Suprapubic skin (tissue), 4 donors: ENCODE data around the gene USP20. TPM values are rescaled to one million over a fixed set of nuclear protein-coding genes. Genes with fewer than 3 reads are reported as not detected.
"Not testable (repeated sequence)": the region's sequence is repeated elsewhere in the genome, so short reads cannot be mapped to it uniquely, and the experiment has no call there.

Experiments
- DNase-seq, 2 donors: peaks; one replicate each; pipeline ENCODE4 v3.0.0-alpha.2; 2019; ENCODE audit warnings: low spot score in 2 of 2
- H3K27ac ChIP-seq: fragments of 200-600 bp; sonication (generic); one replicate; pipeline ENCODE4 v1.5.1; 2019
- H3K27me3 ChIP-seq: fragments of 200-600 bp; sonication (generic); one replicate; pipeline ENCODE4 v1.5.1; 2019
- H3K36me3 ChIP-seq: fragments of 200-600 bp; sonication (generic); one replicate; pipeline ENCODE4 v1.5.1; 2019
- H3K4me1 ChIP-seq: fragments of 200-600 bp; sonication (generic); one replicate; pipeline ENCODE4 v1.5.1; 2019
- H3K4me3 ChIP-seq: fragments of 200-600 bp; sonication (generic); one replicate; pipeline ENCODE4 v1.5.1; 2019; ENCODE audit warnings: mild to moderate bottlenecking
- H3K9me3 ChIP-seq: fragments of 200-600 bp; sonication (generic); one replicate; pipeline ENCODE4 v1.5.1; 2019
- EP300 ChIP-seq: sonication (generic); formaldehyde crosslinking; IDR thresholded peaks from one replicate; pipeline ENCODE4 v1.6.1; 2017; ENCODE audit warnings: antibody characterized with exemption
- POLR2A ChIP-seq, 2 donors: fragments of 450-650 bp; IDR thresholded peaks; one replicate each; pipeline ENCODE4 v1.6.1; 2017; ENCODE audit warnings: antibody characterized with exemption in 2 of 2, mild to moderate bottlenecking in 2 of 2, moderate library complexity in 2 of 2
- POLR2AphosphoS5 ChIP-seq, 3 donors: sonication (generic); formaldehyde crosslinking; IDR thresholded peaks; one replicate each; pipeline ENCODE4 v1.6.1; 2017; ENCODE audit warnings: antibody characterized with exemption in 3 of 3
- WGBS: methylation state at CpG from one replicate; pipeline ENCODE4 v1.1.5; 2018; 5-methylcytosine and 5-hydroxymethylcytosine counted together
- total RNA-seq, 4 donors: library from RNA; depleted of rRNA; stranded (reverse); fragments of >200 nt; gene quantifications; one replicate each; pipeline ENCODE4 v1.1.0, GENCODE V29; 2016
- TF ChIP-seq, protein P1 (sequence below), 2 donors: fragments of 200-600 bp in 1 of 2; fragments of 450-650 bp in 1 of 2; sonication (generic) in 1 of 2; IDR thresholded peaks; one replicate each; pipeline ENCODE4 v1.5.1; 2016 to 2019; ENCODE audit warnings: antibody characterized with exemption in 2 of 2, mild to moderate bottlenecking in 1 of 2, moderate library complexity in 1 of 2

USP20 gene
- 10 to 100 TPM; 22.6 to 51.4 (median 34.4) TPM for total RNA-seq

DNA sequence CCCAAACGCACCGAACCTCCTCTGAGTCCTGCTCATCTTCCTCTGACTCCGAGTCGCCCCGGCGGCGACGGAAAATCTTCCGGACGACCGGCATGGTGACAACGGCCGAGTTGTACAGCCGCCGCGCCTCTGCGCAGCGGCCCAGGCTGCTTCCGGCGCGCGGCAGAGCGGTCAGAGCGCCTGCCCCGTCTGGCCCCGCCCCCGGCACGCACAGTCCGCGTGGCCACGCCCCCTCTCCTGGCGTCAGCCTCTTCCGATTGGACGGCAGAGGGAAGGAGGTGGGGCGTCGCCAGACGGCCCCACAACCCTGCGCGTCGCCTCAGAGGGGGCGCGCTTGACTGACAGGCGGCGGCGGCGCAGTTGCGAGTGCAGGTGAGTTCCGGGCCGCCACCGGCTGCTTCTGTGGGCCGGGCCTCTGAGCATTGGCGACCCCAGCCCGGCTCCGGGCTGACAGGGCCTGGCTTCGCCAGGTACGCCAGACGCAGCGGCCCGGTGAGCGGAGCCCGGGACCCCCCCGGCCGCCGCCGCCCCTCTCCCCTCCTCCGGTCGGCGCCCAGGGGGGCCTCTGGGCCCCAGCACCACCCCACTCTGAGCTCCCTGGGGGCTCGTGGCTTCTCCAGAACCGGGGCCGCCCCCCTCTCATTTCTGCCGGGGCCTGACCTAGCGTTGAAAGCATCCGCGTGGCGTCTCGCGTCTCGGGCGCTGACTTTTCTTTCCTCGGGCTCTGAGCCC, at the start of gene USP20, which contains the start of gene C9orf78:
Gene USP20, plus strand, starts transcription at position 331 of the 732 bp plus-strand sequence. CDS start 17,098 bp downstream, outside the sequence.
Gene C9orf78, minus strand, starts transcription at position 148 of the 732 bp plus-strand sequence. Its CDS starts 54 bp downstream, at position 94.
- H3K4me1 ChIP-seq, result peaks cover 35% of the 10 kb centered on the region
- peak within 1 kb of the TSS; percentile 99 for H3K4me3 ChIP-seq
- H3K27me3 ChIP-seq, result no peaks in the 10 kb centered on the region
- H3K9me3 ChIP-seq, result no peaks in the 10 kb centered on the region
- TF ChIP-seq POLR2AphosphoS5 (IDR thresholded peaks at IDR 0.05) (peak; percentile 58 to 92 (median 89)), POLR2A (IDR thresholded peaks at IDR 0.05) (peak; percentile 84 to 94), EP300 (no peak)
- H3K27ac ChIP-seq, result peak within 1 kb of the TSS; percentile 86
- WGBS, result 0% methylated on average over 12 of the region's 81 CpGs
- peaks cover 30% of the 10 kb centered on the region for H3K36me3 ChIP-seq
- DNase-seq, result peak; percentile 94 to 95

DNA sequence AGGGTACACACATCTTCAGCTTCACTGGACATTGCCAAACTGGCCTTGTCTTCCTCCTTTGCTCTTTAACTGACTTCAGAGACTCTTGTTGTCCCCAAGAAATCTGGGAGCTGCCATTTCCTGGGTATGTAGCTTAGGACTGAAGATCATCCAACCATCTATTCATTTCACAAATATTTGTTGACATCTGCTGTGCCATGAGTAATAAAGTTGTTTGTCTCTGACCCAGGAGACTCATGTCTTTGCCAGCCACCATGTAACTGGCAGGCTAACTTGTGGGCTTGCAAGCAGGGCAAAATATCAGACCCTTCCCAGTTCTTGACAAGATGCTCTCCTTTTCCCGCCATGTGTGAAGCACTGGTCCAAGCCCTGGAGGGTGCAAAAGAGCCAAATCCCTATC, 49.4 kb upstream of the USP20 start:
- Histone ChIP-seq H3K27me3 (no peaks in the 10 kb centered on the region), H3K4me3 (no peak overlapping the region), H3K4me1 (peaks cover 3% of the 10 kb centered on the region), H3K27ac (no peak overlapping the region), H3K9me3 (no peaks in the 10 kb centered on the region), H3K36me3 (no peaks in the 10 kb centered on the region)
- WGBS, result 59% methylated on average over 1 of the region's 1 CpG
- TF ChIP-seq EP300, result no peak
- no peak for TF ChIP-seq POLR2AphosphoS5 (IDR thresholded peaks at IDR 0.05)
- TF ChIP-seq, protein P1, sequence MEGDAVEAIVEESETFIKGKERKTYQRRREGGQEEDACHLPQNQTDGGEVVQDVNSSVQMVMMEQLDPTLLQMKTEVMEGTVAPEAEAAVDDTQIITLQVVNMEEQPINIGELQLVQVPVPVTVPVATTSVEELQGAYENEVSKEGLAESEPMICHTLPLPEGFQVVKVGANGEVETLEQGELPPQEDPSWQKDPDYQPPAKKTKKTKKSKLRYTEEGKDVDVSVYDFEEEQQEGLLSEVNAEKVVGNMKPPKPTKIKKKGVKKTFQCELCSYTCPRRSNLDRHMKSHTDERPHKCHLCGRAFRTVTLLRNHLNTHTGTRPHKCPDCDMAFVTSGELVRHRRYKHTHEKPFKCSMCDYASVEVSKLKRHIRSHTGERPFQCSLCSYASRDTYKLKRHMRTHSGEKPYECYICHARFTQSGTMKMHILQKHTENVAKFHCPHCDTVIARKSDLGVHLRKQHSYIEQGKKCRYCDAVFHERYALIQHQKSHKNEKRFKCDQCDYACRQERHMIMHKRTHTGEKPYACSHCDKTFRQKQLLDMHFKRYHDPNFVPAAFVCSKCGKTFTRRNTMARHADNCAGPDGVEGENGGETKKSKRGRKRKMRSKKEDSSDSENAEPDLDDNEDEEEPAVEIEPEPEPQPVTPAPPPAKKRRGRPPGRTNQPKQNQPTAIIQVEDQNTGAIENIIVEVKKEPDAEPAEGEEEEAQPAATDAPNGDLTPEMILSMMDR (IDR thresholded peaks at IDR 0.05), result no peak
- no peak for DNase-seq

GRCh38 chr9:129786481-129786880, 48.8 kb upstream of the USP20 start:
- Histone ChIP-seq H3K4me3 (no peak overlapping the region), H3K4me1 (peaks cover 3% of the 10 kb centered on the region), H3K36me3 (no peaks in the 10 kb centered on the region), H3K27me3 (no peaks in the 10 kb centered on the region), H3K9me3 (no peaks in the 10 kb centered on the region), H3K27ac (no peak overlapping the region)
- TF ChIP-seq POLR2AphosphoS5 (IDR thresholded peaks at IDR 0.05), result no peak
- no peak for TF ChIP-seq POLR2A (IDR thresholded peaks at IDR 0.05)
- TF ChIP-seq, protein P1 (IDR thresholded peaks at IDR 0.05), result no peak
- no peak for TF ChIP-seq EP300
- WGBS, result 85% methylated on average over 10 of the region's 10 CpGs
- DNase-seq, result no peak

DNA sequence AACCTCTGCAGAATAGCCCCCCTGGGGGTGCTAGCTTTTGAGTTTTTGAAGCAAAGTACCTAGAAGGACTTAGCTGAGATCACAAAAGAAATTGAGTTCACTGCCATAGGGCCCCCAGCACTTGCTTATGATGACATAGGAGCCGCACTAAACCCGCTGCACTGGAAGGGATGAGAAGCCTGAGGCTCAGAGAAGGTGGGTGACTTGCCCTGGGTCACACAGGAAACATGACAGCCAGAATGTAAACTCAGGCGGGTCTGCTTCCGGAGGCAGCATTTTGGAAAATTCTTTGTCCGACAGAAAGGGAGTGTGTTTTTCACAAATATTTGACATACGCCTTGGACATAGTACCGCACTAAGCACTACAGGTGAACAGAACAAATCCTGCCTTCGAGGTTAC, 40.7 kb upstream of the USP20 start:
- TF ChIP-seq POLR2AphosphoS5 (IDR thresholded peaks at IDR 0.05) (no peak), EP300 (no peak), POLR2A (IDR thresholded peaks at IDR 0.05) (no peak)
- TF ChIP-seq, protein P1 (IDR thresholded peaks at IDR 0.05), result no peak
- Histone ChIP-seq H3K9me3 (no peaks in the 10 kb centered on the region), H3K4me3 (no peak overlapping the region), H3K4me1 (peaks cover 3% of the 10 kb centered on the region), H3K27ac (no peak overlapping the region), H3K27me3 (no peaks in the 10 kb centered on the region), H3K36me3 (no peaks in the 10 kb centered on the region)
- WGBS, result 88% methylated on average over 8 of the region's 8 CpGs
- DNase-seq, result no peak

- not testable (repeated sequence) for DNase-seq, H3K27me3 ChIP-seq, H3K9me3 ChIP-seq, H3K4me3 ChIP-seq, H3K4me1 ChIP-seq, H3K27ac ChIP-seq, H3K36me3 ChIP-seq
- WGBS, result 78% methylated on average over 2 of the region's 2 CpGs
These were observed 39.2 kb upstream of the USP20 start for GRCh38 chr9:129796029-129796428.

DNA sequence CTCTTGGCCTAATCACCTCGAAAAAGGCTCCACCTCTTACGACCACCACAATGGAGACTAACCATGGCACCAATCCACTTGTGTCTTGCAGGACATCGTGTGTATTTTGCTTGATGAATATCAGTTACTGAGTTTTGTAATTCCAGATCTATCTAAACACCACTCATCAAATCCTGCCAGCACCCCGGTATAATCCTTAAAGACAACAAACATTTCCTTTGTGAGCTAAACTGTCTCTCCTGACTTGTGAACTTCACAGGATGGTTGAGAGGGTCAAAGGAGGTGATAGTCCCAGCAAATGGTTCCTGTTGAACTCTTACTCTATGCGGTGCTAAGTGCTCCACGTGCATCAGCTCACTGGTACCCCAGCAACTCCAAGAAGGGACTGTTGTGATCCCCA, 36.3 kb upstream of the USP20 start:
- no peaks in the 10 kb centered on the region for H3K9me3 ChIP-seq
- 65% methylated on average over 6 of the region's 6 CpGs for WGBS
- H3K27ac ChIP-seq, result no peak overlapping the region
- H3K36me3 ChIP-seq, result no peaks in the 10 kb centered on the region
- peaks cover 8% of the 10 kb centered on the region for H3K4me1 ChIP-seq
- no peak overlapping the region for H3K4me3 ChIP-seq
- DNase-seq, result no peak
- H3K27me3 ChIP-seq, result no peaks in the 10 kb centered on the region
- TF ChIP-seq, protein P1 (IDR thresholded peaks at IDR 0.05), result no peak
- TF ChIP-seq POLR2A (IDR thresholded peaks at IDR 0.05) (no peak), EP300 (no peak), POLR2AphosphoS5 (IDR thresholded peaks at IDR 0.05) (no peak)
